T-helper 9 cell (primary cell): Measurements from ENCODE around the gene INTS3.

Experiments used
- DNase-seq: peaks from one replicate; pipeline ENCODE4 v3.0.0-alpha.2; 2020

The INTS3 gene

DNA sequence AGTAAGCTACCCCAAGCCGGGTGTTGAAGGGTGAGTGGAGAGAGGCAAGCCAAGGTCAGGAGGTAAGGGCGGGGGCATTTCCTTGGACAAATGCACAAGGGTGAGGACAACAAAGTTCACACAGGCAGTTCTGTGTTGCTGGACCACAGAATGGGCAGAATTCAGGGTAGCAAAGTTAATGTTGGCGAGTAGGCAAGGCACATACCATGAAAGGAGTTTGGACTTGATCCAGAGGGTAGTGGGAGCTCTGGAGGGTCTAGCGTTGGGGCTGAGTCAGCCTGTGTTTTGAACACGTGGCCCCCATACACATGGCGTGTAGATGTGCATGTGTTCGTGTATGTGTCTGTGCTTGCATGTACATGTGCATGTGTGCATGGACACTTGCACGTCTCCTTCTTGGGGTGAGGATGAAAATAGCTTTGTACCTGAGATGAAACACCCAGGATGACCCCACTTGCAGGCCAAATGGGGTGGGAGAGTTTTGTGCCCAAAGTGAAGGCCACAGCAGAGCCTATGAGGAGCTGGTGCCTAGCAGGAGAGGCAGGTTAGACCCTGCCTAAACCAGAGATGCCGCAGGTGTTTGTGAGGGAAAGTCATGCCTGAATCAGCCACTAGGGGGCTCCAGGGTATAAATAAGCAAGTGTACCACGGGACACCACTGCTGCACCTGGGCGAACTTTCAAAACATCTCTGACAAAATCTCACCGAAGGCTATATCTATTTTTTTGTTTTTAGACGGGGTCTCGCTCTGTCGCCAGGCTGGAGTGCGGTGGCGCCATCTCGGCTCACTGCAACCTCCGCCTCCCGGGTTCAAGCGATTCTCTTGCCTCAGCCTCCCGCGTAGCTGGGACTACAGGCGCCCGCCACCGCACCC, 69.2 kb downstream of the INTS3 start:
- DNase-seq: peak; percentile 83

- no peak for DNase-seq
Measured at GRCh38 chr1:153798468-153798780, 70.6 kb downstream of the INTS3 start.

GRCh38 chr1:153799016-153799415, 71.2 kb downstream of the INTS3 start:
- DNase-seq: no peak

DNA sequence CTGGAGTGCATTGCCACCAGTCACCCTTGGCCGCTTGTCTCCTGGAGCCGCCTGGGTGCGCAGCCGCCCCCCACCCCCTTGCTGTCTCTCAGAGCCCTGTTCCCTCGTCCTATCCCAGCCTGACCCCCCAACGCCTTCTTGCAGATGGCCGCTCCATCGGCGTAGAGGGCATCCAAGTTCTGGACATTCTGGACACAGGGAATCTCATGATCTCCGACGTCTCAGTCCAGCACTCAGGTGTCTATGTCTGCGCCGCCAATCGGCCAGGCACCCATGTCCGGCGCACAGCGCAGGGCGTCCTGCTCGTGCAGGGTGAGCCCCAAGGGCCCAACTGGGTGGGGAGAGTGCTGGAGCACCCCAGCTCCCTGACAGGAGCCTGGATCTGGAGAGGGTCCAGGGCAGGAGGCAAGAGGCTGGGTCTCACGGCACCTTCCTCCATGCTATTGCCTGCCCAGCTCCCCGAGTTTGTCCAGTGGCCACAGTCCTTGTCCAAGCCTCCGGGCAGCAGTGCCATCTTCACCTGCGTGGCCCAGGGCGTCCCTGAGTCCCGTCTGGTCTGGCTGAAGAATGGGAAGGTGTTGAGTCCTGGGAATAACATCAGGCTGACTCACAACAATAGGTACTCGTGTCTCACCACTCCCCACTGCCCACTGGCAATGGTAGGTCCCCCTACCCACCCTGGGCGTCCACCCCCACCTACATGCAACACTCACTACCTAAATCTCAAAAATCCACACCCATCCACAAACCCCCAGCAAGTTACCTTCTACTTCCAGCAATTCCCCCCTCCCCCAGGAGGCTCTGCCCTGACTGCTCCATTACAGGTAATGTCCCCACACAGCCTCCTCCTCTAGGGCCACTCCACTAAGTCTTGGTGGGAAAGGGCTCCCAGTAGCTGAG, 72.0 kb downstream of the INTS3 start:
- DNase-seq: no peak

GRCh38 chr1:153800516-153800915, 72.7 kb downstream of the INTS3 start:
- no peak for DNase-seq

DNA sequence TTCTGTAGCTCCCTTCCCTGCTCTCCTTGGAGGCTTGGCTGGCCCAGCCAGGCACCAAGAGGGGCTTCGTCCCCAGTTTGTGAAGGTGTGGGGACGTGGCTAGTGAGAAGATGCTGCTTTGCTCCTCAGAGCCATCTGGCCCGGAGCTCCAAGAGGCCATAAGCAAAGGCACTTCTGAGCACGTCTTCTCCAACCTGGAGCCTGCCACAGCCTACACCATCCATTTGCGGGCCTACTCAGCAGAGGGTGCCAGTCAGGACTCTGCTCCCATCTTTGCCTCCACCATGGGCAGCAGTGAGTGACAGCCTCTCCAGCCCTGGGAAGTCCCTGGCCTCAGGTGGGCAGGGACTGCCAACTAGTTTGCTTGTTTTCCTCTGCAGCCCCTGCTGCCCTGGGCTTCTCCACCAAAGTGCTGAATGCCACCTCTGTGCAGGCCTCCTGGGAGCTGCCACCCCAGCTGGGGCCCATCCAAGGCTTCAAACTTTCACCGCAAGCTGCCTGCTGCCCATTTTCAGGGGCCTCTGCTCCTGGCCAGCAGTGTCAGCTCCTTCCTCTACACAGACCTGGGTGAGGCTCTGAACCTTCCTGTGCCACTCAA, 73.3 kb downstream of the INTS3 start:
- no peak for DNase-seq

GRCh38 chr1:153801786-153802697, 74.2 kb downstream of the INTS3 start:
- no peak for DNase-seq

- no peak for DNase-seq
Measured at GRCh38 chr1:153803470-153804056, 75.7 kb downstream of the INTS3 start.

DNA sequence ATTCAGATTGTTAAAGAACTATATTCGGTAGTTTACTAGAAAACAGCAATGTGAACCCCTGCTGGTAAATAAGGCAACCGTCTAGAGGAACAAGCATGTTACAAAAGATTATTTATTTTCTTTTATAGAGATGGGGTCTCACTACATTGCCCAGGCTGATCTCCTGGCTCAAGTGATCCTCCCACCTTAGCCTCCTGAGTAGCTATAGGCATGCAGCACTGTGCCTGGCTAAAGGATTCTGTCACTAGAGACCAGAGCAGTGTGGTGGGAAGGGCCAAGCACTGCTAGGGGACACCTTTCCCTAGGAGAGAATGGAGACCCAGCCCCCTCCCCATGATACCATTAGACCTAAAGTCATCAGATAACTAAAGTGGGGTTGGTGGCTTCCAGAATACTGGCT, 76.3 kb downstream of the INTS3 start:
- DNase-seq: no peak

DNA sequence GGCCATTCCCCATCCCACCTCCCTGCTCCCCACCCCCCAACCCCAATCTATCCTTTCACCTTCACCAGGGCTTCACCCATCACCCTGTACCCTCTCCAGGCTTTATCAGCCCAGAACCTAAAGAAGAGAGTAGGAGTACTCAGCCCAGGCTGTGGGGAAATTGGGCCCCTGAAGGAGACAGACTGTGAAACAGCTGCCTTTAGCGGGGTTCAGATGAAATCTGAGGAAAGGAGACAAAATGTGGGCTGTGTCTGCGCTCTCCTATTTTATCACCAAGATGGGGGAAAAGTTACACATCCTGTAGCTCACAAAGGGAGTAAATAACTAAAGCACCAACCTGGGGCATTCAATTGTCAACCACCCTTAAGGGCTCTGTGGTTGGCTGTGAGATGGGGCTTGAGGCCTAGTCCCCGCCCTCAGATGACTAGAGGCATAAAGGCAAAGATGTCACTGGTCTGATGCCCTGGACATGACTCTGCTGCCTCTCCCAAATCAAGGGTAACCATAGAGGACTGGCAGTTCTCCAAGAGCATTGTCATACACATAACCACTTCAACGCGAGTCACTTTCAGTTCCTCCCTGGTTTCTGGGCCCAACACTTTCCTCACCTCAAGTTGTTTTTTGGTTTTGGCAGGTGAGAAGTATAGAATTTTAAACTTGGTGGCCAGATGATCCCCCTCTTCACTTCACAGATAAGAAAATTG, 77.3 kb downstream of the INTS3 start:
- DNase-seq: peak; percentile 41

- no peak for DNase-seq
Measured at GRCh38 chr1:153805886-153806719, 78.3 kb downstream of the INTS3 start.

GRCh38 chr1:153816283-153816889, 88.5 kb downstream of the INTS3 start:
- DNase-seq: no peak

- DNase-seq: no peak
Measured at GRCh38 chr1:153818876-153819275, 91.0 kb downstream of the INTS3 start.
